KMS-11 (cell line): ENCODE results near the gene TEAD2.

Experiments
- H2AFZ ChIP-seq: fragments of 200-600 bp; sonication (generic); 2 replicates; pipeline ENCODE4 v1.6.1; 2016; ENCODE audit warnings: antibody characterized with exemption, mixed run types, low read depth
- H3K27ac ChIP-seq: fragments of 200-600 bp; sonication (generic); 2 replicates; pipeline ENCODE4 v1.6.1; 2016; ENCODE audit warnings: mild to moderate bottlenecking, mixed run types
- H3K27me3 ChIP-seq: fragments of 200-600 bp; sonication (generic); 2 replicates; pipeline ENCODE4 v1.6.1; 2017; ENCODE audit warnings: mild to moderate bottlenecking, low read depth, mixed run types, moderate library complexity; ENCODE audit not compliant: insufficient read depth
- H3K36me3 ChIP-seq: fragments of 200-600 bp; sonication (generic); 2 replicates; pipeline ENCODE4 v1.6.1; 2017; ENCODE audit warnings: mild to moderate bottlenecking, mixed run types; ENCODE audit not compliant: insufficient read depth
- H3K4me1 ChIP-seq: fragments of 200-600 bp; sonication (generic); 2 replicates; pipeline ENCODE4 v1.6.1; 2016; ENCODE audit warnings: mild to moderate bottlenecking, low read depth, mixed run types; ENCODE audit not compliant: poor library complexity, severe bottlenecking
- H3K4me2 ChIP-seq: fragments of 200-600 bp; sonication (generic); 2 replicates; pipeline ENCODE4 v1.7.0; 2016; ENCODE audit warnings: mild to moderate bottlenecking, mixed run types
- H3K4me3 ChIP-seq: fragments of 200-600 bp; sonication (generic); IDR thresholded peaks from 2 replicates; pipeline ENCODE4 v1.6.1; 2017; ENCODE audit warnings: low read depth, low read length, mixed read lengths; ENCODE audit not compliant: insufficient read depth
- H3K79me2 ChIP-seq: fragments of 200-600 bp; sonication (generic); 2 replicates; pipeline ENCODE4 v1.6.1; 2016; ENCODE audit warnings: low read depth, mixed run types; ENCODE audit not compliant: insufficient read depth
- H3K9ac ChIP-seq: fragments of 200-600 bp; sonication (generic); 2 replicates; pipeline ENCODE4 v1.6.1; 2016; ENCODE audit warnings: mild to moderate bottlenecking, mixed run types
- H4K20me1 ChIP-seq: fragments of 200-600 bp; sonication (generic); 2 replicates; pipeline ENCODE4 v1.6.1; 2016; ENCODE audit warnings: mild to moderate bottlenecking, mixed run types; ENCODE audit not compliant: insufficient read depth
- CTCF ChIP-seq: fragments of 200-600 bp; sonication (generic); conservative IDR thresholded peaks from 2 replicates; pipeline ENCODE4 v1.6.1; 2017; ENCODE audit warnings: low read depth, mild to moderate bottlenecking, antibody characterized with exemption, low read length, moderate library complexity, mixed read lengths

TEAD2 gene

GRCh38 chr19:49368711-49369358 is 6.6 kb upstream of the TEAD2 start:
- no peaks in the 10 kb centered on the region for H3K79me2 ChIP-seq
- no peak overlapping the region for H3K27ac ChIP-seq
- no peak overlapping the region for H3K9ac ChIP-seq
- no peak for TF ChIP-seq CTCF
- H2AFZ ChIP-seq = no peak overlapping the region
- H3K4me2 ChIP-seq = no peak overlapping the region
- H3K4me1 ChIP-seq = peaks cover 4% of the 10 kb centered on the region
- H3K4me3 ChIP-seq = no peak overlapping the region
- no peaks in the 10 kb centered on the region for H4K20me1 ChIP-seq
- peaks cover 64% of the 10 kb centered on the region for H3K27me3 ChIP-seq
- no peaks in the 10 kb centered on the region for H3K36me3 ChIP-seq

- H3K79me2 ChIP-seq = no peaks in the 10 kb centered on the region
- no peak overlapping the region for H3K27ac ChIP-seq
- no peaks in the 10 kb centered on the region for H3K36me3 ChIP-seq
- no peak for TF ChIP-seq CTCF
- no peaks in the 10 kb centered on the region for H4K20me1 ChIP-seq
- H3K4me1 ChIP-seq = peaks cover 13% of the 10 kb centered on the region
- H2AFZ ChIP-seq = no peak overlapping the region
- no peak overlapping the region for H3K4me3 ChIP-seq
- peaks cover 76% of the 10 kb centered on the region for H3K27me3 ChIP-seq
- H3K4me2 ChIP-seq = no peak overlapping the region
- H3K9ac ChIP-seq = no peak overlapping the region
Observed at GRCh38 chr19:49366110-49366509, 3.9 kb upstream of the TEAD2 start.

GRCh38 chr19:49364083-49364737 is 2.0 kb upstream of the TEAD2 start:
- no peak overlapping the region for H3K27ac ChIP-seq

More at GRCh38 chr19:49364083-49364737, 2.0 kb upstream of the TEAD2 start:
- Histone ChIP-seq H3K79me2 (no peaks in the 10 kb centered on the region), H3K9ac (no peak overlapping the region), H3K4me3 (no peak overlapping the region), H3K4me1 (peaks cover 13% of the 10 kb centered on the region), H4K20me1 (no peaks in the 10 kb centered on the region), H2AFZ (peak overlapping the region; percentile 67; the same call in 1 of the 2 replicates), H3K27me3 (peaks cover 76% of the 10 kb centered on the region), H3K4me2 (peak overlapping the region; percentile 83), H3K36me3 (no peaks in the 10 kb centered on the region)
- no peak for TF ChIP-seq CTCF
